8988T (cell line): ENCODE results near the gene FANCL.
A peak's percentile ranks its signal among the peaks of the same experiment; 100 is the strongest.
"Not testable (repeated sequence)": the region's sequence is repeated elsewhere in the genome, so short reads cannot be mapped to it uniquely, and the experiment has no call there.

Experiments
- DNase-seq: peaks from one replicate; pipeline ENCODE4 v3.0.0; 2011

Gene FANCL

GRCh38 chr2:58240670-58241545, at the start of gene FANCL:
Gene FANCL, minus strand, starts transcription at chr2:58241325. Its CDS starts 12 bp downstream, at chr2:58241313.
- DNase-seq = peak; percentile 66

GRCh38 chr2:58289029-58289428, 47.9 kb upstream of the FANCL start:
- no peak for DNase-seq

DNA sequence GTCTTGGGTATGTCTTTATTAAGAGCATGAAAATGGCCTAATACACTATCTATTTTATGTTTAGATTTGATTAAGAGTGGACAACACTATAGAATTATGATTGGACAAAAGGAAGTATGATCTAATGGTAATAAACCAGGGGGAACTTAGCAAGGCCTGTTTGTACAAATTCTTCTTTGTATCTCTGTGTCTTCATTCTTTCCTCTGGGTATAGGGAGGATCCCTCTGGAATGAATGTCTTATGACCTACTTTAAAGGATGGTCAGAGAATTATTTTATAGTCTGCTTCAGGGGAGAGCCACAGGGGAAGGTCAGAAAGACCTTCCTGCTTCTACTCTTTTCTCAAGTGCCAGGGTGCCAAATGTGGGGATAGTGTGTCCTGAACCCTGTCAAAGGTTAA, 42.8 kb upstream of the FANCL start:
- no peak for DNase-seq

GRCh38 chr2:58275144-58275543, 34.0 kb upstream of the FANCL start:
- DNase-seq = not testable (repeated sequence)

DNA sequence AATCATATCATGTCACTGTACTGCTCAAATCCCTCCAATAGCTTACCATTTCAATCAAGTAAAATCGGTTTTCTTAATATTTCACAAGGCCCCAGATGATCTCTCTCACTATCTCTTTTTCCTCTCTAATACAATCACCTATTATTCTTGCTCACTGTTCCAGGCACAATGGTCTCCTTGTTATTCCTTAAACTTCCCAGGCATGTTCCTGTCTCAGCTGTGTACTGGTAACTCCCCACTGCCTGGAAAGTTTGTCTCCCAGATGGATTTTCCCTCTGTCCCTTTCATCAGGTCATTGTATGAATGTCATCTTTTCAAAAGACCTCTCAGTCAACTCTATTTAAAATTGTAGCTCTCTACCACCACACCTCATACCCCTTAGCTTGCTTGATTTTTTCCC, 30.7 kb upstream of the FANCL start:
- DNase-seq = no peak

GRCh38 chr2:58268685-58269084, 27.6 kb upstream of the FANCL start:
- no peak for DNase-seq

- DNase-seq = no peak
These were observed 25.1 kb upstream of the FANCL start for GRCh38 chr2:58266211-58266610.

GRCh38 chr2:58261209-58261608, 20.1 kb upstream of the FANCL start:
- no peak for DNase-seq

GRCh38 chr2:58258456-58258855, 17.3 kb upstream of the FANCL start:
- not testable (repeated sequence) for DNase-seq

- not testable (repeated sequence) for DNase-seq
These were observed 10.4 kb upstream of the FANCL start for GRCh38 chr2:58251331-58252201.

- no peak for DNase-seq
These were observed 380 bp upstream of the FANCL start for GRCh38 chr2:58241546-58241864.

- DNase-seq = no peak
These were observed 1.7 kb downstream of the FANCL start for GRCh38 chr2:58239243-58239925.

GRCh38 chr2:58237741-58238140, 3.4 kb downstream of the FANCL start:
- no peak for DNase-seq

DNA sequence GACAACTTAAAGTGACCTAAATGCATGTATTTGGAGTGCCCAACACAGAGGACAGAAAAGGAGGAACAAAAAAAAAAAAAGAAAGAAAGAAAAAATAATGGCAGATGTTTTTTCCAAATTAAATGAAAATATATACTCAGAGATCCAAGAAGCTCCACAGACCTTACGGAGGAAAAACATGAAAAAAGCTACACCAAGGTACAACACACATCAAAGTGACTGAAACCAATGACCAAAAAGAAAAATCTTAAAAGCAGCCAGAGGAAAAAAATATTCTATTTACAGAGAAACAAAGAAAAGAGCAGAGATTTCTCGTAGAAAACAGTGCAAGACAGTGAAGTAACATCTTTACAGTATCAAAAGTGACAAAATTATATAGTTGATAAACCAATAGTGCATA, 5.1 kb downstream of the FANCL start:
- no peak for DNase-seq

DNA sequence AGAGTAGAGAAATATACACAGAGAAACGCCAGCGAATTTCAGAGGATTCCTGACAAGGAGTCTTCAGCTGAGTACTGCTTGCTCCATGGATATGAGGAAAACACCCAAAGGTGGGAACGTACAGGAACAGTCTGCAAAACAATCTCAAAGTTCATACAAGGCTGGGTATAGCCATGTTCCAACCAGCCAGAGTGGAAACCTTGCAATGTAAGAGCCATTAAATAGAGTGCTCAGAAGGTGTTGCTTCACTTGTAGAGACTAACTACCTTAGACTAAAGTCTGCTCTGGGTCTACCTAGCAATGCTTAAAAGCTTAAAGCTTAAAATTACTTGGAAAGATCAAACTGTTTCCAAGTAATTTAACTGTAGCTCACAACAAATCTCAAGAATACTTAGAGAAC, 6.0 kb downstream of the FANCL start:
- no peak for DNase-seq

DNA sequence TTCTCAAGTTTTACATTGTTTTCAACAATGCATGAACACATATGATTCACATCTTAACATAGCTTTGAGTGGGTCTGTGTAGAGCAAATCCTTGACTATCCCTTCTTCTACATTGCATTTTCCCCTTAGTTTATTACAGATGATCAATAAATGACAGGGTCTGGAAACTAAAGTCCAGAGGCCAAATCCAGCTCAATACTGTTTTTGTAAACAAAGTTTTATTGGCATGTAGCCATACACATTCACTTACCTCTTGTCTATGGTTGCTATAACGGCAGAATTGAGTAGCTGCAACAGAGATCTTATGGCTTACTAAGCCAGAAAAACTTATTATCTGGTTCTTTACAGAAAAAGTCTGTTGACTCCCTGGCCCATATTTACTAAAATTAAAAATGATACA, 12.8 kb downstream of the FANCL start:
- no peak for DNase-seq

- DNase-seq = no peak
These were observed 13.8 kb downstream of the FANCL start for GRCh38 chr2:58227171-58227917.

- no peak for DNase-seq
These were observed 19.2 kb downstream of the FANCL start for GRCh38 chr2:58221909-58222308.

DNA sequence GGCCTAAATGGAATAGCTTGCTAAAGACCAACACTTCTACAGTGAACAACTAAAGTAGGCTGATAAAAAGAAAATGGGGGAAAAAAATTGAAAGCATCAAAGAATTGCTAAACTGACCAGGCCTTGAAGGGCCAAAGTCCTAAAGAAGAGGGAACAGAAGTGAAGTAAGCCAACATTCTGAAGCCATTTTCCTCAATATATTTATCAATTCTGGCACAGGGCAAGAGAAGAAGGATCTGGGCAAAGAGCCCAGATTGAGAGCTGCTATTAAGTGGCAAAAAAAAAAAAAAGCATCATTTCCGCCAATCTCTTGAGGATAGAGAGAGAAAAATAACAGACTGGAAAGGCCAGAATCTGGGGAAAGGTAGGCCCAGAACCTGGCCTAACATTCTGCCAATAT, 25.7 kb downstream of the FANCL start:
- no peak for DNase-seq

DNA sequence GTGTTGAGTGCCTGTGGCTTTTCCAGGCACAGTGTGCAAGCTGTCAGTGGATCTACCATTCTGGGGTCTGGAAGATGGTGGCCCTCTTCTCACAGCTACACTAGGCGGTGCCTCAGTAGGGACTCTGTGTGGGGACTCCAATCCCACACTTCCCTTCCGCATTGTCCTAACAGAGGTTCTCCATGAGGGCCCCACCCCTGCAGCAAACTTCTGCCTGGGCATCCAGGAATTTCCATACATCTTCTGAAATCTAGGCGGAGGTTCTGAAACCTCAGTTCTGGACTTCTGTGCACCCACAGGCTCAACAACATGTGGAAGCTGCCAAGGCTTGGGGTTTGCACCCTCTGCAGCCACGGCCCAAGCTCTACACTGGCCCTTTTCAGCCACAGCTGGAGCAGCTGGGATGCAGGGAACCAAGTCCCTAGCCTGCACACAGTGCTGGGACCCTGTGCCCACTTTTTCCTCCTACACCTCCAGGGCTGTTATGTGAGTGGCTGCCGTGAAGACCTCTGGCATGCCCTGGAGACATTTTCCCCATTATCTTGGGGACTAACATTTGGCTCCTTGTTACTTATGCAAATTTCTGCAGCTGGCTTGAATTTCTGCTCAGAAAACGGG, 30.1 kb downstream of the FANCL start:
- DNase-seq = not testable (repeated sequence)

GRCh38 chr2:58207189-58207588, 33.9 kb downstream of the FANCL start:
- DNase-seq = no peak

GRCh38 chr2:58206785-58207184, 34.3 kb downstream of the FANCL start:
- DNase-seq = no peak
